Measurements from ENCODE around the gene CDC42SE1.

The CDC42SE1 gene

DNA sequence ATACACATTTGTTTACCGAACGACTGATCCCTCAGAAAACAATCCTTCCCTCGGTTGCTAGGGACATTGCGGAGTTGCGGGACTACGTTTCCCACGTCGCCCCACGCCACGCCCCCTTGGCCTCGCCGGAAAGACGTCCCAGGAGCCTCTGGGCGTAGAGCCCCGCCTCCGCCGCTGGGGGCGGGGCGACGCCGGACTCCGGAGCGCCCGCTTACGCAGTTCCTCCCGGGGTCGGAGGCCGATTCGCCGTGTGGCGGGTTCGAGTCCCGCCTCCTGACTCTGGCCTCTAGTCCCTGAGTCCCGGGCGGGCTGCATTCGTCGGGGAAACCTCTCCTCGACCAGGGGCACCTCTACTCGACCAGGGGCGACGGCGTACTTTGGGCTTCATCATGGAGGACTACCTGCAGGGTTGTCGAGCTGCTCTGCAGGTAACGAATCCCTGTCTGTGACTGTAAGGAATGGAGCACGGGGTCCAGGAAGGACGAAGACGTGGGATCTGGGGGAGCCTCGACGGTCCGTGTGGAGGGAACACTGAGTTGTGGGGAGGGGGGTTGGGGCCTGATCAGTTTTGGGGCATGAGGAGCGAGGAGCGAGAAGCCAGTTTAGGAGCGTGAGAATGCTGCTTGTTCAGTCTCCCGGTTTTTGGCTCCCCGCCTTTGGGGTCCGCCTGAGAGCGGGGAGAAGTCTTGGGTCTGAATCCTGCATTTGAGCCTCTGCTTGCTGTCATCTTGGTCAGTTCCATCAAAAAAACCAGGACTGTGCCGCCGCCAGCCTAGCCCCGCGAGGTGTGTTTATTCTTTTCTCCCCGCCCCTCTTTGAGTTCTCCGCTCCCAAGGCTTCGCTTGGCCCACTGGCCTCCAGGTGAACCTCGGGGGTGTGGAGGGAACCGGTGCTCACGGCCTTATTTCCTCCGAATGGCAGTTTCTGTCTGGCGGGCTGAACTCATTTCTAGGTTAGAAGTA, 50.9 kb downstream of the CDC42SE1 start, which contains the start of gene PRUNE1:
Gene PRUNE1, plus strand, starts transcription at position 206 of the 962 bp plus-strand sequence. Its CDS starts 184 bp downstream, at position 390.
- DNase-seq = peak; percentile 89

DNA sequence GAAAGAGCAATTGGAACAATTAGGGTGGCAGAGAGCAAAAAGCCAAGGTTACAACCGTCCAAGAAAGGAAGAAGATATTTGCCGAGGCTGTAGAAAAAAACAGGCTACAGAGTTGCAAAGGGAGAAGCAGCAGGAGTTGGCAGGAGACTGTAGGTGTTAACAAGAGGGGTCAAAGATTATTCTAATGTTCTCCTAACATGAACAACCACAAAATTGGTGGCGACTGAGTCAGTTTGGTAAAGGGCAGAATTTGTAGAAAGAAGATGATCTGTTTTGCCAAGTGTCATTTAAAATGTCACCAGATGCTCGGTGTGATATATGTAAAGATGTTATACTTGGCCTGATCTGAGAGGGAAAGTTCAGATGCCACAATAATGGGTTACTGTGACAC, 51.6 kb downstream of the CDC42SE1 start:
- DNase-seq = no peak

DNA sequence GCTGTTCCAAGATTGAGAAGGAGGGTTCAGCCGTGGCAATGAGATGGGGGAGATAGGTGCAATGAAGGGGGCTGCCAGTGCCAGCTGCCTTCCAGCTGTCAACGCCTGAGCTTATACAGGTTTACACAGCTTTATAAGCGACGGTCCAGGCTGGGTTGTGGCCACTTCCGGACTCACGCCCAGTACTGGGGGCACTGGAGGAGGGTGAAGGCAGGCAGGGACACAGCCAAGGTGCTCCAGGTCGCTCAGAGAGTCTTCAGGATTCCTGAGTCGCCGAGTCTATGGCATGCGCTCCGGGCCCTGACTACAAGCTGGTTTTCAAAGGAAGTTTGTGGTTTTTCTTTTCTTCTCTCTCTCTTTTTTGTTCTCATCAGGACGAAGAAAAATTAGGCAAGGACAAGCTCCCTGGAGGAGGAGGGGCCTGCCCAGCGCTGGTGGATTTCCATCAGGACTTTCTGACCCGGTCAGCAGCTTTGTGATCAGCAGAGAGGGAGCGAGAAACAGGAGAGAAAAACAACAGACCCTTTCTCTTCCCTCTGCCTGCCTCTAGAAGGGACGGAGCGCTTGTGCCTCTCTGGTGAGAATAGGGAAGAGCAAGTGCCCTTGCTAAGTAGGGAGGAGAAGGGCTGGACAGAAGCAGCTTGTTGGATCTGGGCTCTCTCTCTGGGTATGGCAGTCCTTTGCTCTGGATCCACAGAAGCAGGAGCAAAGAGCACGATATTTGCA, 52.9 kb downstream of the CDC42SE1 start, which contains the start of gene MINDY1:
Gene MINDY1, minus strand, starts transcription at position 576 of the 726 bp plus-strand sequence. CDS start 4,285 bp downstream, outside the sequence.
- DNase-seq = peak; percentile 73

- DNase-seq = no peak
These were observed 53.6 kb downstream of the CDC42SE1 start for GRCh38 chr1:151005729-151006319.

DNA sequence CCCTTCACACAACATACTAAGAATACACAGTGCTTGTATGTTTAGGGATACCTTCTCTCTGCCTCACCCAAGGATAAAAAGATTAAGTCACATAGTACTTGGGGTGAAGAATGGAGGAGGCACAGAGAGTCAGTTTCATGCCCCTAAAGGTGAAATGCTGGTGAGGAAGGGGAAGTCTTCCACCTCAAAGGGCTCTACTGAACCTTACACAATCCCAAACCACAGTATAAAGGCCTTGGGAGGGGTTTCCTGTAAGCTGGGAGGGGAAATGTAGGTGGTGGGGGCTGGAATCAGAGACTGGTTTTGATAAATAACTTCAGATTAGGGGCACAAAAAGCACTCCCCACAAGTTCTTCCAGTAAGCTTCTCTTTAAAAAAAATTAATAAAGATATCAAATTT, 56.2 kb downstream of the CDC42SE1 start:
- no peak for DNase-seq

DNA sequence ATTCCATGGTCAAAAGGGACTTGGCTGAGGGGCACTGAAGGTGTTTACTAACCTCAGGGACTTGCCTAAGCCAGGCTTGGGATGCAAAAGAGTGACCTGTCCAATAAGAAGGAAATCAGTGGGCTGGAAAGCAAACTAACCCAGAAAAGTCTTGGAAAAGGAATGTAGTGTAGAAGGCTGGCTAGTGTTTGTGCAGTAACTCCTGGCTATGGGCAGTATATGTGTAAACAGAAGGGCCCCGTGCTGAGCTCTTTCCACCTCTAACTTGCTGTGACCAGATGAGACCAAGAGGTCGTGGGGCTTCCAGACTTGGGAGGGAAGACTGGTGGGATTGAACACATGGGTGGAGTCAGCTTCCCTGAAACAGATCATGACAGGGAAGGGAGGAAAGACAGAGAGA, 56.8 kb downstream of the CDC42SE1 start:
- DNase-seq = no peak

DNA sequence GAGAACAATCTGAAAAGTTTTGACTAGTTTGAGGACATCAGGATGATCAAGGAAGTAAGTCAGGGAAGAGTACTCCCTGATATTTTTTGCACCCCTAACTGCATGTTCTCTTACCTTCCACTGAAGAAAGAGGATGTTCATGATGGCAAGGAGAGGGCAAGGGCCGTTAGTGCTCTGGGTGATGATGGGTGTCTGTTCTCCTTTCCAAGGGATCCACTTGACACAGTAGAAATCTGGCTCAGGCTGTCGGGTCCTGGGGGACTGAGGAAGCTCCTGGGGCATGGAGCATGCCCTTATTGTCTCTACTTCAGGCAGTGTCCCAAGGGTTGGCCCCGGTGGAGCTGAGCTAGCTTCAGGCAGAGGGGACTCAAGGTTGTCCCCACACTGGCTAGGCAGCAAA, 57.4 kb downstream of the CDC42SE1 start:
- DNase-seq = no peak

GRCh38 chr1:151001602-151002001, 57.8 kb downstream of the CDC42SE1 start:
- DNase-seq = no peak

Measured in NCI-H446 treated with DMSO at 0.1 percent for 48 hours (cell line).